Astrocyte (in vitro differentiated cells and primary cell): ENCODE measurements around the gene DPF3.

ENCODE experiments used
- EZH2 ChIP-seq: IDR thresholded peaks from 2 replicates; pipeline ENCODE4 v1.6.1; 2012; ENCODE audit warnings: mild to moderate bottlenecking, low read length, inconsistent platforms; ENCODE audit not compliant: insufficient read depth
- TF ChIP-seq, protein P1 (sequence below): IDR thresholded peaks from 2 replicates; pipeline ENCODE4 v1.5.1; 2011; ENCODE audit warnings: low read depth, mild to moderate bottlenecking, inconsistent platforms, low read length, moderate library complexity; ENCODE audit not compliant: insufficient read depth

DNA sequence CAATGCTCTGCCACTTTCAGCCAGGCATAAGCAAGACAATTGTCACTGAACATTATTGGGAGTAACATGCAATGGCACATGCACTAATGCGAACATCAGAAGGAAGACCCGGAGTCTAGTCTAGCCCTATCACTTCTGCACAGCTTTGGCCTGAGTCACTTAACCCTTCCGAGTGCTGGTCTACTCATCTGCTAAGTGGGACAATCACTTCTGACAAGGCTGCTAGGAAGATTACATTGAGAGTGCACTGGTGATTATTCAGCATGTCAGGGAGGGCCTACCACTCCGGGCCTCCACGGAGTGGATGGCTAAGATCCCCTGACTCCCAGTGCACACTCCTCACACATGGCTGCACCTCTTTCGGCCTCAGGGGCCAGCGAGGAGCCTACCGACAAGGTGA is 240.9 kb downstream of the DPF3 start:
- TF ChIP-seq, protein P1, sequence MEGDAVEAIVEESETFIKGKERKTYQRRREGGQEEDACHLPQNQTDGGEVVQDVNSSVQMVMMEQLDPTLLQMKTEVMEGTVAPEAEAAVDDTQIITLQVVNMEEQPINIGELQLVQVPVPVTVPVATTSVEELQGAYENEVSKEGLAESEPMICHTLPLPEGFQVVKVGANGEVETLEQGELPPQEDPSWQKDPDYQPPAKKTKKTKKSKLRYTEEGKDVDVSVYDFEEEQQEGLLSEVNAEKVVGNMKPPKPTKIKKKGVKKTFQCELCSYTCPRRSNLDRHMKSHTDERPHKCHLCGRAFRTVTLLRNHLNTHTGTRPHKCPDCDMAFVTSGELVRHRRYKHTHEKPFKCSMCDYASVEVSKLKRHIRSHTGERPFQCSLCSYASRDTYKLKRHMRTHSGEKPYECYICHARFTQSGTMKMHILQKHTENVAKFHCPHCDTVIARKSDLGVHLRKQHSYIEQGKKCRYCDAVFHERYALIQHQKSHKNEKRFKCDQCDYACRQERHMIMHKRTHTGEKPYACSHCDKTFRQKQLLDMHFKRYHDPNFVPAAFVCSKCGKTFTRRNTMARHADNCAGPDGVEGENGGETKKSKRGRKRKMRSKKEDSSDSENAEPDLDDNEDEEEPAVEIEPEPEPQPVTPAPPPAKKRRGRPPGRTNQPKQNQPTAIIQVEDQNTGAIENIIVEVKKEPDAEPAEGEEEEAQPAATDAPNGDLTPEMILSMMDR: no peak
- no peak for TF ChIP-seq EZH2
